Amniotic stem cell (primary cell): ENCODE data around the gene ELAPOR1.
A peak's percentile ranks its signal among the peaks of the same experiment; 100 is the strongest.
"Not testable (repeated sequence)": the region's sequence is repeated elsewhere in the genome, so short reads cannot be mapped to it uniquely, and the experiment has no call there.

Experiments used
- DNase-seq: peaks from one replicate; lab custom pipeline; 2025; lab: John Stamatoyannopoulos, UW

Gene ELAPOR1

DNA sequence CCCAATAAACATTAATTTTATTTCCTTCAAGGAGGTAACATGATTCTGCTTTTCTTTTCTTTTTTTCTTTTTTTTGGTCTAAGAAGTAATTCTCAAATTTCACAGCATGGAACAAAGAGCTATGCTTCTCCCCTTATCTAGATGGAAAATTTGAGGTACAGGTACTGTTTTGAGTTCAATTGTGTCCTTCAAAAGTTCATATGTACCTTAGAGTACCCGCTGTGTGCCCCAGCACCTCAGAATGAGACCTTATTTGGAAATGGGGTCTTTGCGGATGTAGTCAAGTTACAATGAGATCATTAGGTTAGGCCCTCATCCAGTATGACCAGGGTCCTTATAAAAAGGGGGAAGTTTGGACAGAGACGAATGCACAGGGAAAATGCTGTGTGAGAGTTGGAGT is 22.0 kb downstream of the ELAPOR1 start:
- DNase-seq, result no peak

DNA sequence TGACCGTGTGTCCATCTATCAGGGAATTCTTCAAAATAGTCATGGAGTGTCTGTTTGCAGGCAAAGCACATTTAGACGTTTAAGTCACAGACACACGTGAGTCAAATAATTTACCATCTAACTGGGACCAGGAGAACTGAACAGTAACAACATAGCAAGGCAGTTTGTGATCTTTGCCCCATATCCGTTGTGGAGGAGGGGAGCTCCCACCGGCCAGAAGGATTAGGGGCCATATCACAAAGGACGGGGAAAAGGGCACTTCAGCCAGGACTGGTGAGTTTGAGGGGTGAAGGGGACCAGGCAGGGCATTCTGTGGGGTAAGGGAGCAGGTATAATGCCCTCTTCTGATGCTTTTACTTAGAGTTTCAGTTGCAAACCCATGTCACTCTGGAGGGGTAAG is 22.9 kb downstream of the ELAPOR1 start:
- DNase-seq, result no peak

DNA sequence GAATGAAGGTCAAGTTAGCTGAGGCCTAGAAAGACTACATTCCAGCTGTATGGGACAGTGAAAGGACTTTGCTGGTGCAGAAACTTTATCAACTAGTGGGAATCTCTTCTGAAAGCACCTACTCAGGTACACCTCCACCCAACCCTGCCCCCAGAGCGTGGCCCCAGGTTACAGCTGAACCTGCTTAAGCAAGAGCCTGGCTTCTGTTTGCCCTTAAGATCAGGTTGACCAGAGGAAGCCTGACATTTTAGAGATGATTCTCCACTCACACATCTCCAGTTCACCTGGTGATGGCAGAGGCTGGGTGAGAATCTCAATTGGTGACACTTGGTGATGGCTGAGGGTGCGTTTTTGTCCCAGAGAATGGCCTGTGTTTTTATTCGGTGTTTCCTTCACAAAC is 24.0 kb downstream of the ELAPOR1 start:
- no peak for DNase-seq

DNA sequence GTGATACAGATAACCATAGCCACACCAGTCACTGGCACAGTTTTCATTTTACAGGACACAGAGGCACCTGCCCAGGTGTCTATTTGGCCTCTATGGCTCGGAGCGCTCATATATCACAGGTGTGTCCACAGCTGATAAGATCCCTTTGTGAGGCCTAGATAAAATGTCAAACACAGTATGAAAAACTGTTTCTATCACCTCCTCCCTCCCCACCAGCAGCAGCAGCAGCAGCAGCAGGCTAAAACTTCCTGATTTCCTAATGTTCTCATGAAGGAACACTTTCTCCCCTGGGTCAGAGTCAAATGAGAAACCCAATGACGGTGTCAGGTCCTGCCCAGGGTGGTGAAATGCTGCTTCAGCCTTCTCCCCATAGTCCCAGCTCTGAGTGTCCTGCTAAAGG is 24.4 kb downstream of the ELAPOR1 start:
- no peak for DNase-seq

DNA sequence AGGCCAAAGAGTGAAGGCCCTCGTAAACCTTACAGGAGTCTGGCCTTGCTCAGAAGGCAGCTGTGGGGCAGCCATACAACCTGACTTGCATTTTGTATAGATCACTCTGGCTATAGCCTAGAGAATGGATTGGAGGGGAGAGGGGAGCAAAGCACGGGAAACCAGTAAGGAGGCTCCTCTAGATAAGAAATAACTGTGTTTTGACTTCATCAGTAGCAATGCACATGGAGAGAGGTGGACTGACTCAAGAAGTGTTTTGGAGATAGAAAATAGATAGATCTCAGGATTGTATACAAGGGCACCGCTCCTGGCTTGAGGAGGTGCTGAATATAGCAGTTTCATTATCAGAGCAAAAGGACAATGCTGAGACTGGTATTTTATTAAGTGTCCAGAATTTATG is 26.5 kb downstream of the ELAPOR1 start:
- DNase-seq, result no peak

DNA sequence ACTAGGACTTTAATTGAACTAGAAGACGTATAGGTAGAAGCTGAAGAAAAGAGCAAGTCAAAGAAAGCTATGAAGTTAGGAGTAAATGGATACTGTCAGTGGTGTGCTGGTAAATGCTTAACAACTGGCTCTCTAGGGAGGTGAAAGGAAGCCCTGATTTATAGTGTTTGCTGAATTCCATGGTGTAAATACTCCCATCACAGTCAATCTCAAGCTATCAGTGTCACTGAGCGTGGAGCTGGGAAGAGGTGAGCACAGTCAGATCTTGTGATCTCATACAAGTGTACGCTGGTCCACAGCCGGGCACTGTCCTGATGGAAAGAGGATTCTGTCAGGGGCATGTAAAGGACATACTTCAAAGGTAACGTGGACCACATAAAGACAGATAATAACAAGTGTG is 28.3 kb downstream of the ELAPOR1 start:
- DNase-seq, result no peak

DNA sequence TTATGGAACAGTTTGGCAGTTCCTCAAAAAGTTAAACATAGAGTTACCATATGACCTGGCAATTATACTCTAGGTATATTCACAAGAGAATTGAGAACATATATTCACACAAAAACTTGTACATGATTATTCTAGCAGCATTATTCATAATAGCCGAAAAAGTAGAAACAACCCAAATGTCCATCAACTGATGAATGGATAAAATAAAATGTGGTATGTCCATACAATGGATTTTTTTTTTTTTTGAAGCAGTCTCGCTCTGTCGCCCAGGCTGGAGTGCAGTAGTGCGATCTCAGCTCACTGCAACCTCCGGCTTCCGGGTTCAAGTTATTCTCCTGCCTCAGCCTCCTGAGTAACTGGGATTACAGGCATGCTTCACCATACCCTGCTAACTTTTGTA is 28.8 kb downstream of the ELAPOR1 start:
- not testable (repeated sequence) for DNase-seq

DNA sequence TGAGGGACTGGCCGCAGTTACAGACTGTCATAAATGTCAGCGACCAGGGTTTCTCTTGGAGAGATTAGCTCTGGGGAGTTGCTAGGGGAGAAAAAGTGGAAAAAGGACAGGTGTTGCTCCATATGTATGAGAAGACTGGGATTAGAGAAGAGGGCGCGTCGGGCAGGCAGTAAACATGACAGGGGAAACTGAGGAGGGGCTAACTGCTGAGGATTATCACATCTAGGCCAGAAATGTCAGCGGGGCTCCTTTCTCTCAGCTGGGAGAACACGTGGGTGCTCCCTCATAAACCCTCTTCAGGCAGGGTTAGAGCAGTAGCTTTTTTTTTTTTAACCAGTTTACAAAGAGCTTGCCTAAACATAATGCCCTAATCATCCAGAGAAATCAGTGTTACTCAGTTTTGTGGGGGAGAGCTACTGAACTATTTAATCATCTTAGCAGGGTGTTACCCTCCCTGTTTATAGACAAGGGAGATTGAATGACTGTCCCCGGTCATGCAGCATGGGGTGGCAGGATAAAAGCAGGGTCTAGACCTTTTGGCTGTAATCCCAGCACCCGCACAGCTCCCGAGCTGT is 35.2 kb downstream of the ELAPOR1 start:
- DNase-seq, result no peak

DNA sequence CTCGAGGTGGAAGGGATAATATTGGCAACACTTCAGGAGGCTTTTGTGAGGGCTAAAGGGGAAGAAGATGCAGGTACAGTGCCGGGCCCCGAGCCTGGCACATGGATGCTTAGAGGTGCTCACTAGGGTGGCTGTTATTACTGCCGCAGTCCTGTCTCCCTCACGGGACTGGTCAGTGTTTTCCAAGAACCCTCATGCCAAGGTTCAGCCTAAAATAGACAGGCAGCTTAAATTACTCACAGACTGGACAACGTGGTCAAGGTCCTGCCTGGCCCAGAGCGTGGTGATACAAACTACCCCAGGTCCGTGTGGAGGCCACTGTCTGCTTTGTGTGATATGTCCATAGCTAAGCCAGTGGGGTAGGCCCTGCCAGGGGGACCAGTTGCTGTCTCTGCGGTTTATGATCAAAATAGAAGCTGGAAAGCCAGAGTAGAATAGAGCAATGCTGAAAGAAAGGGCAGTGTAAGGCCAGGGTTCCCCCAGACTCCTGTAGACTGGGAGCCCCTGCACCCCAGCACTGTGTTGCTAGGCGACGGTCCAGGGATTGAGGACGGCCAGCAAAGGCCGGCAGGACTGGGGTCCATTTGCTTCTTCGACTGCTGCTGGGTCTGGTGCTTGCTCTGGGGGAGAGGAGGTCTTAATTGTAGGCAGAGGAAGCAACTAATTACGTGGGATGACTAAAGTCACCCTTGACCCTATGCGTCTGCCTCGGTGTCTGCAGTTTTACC is 36.1 kb downstream of the ELAPOR1 start:
- DNase-seq, result no peak

DNA sequence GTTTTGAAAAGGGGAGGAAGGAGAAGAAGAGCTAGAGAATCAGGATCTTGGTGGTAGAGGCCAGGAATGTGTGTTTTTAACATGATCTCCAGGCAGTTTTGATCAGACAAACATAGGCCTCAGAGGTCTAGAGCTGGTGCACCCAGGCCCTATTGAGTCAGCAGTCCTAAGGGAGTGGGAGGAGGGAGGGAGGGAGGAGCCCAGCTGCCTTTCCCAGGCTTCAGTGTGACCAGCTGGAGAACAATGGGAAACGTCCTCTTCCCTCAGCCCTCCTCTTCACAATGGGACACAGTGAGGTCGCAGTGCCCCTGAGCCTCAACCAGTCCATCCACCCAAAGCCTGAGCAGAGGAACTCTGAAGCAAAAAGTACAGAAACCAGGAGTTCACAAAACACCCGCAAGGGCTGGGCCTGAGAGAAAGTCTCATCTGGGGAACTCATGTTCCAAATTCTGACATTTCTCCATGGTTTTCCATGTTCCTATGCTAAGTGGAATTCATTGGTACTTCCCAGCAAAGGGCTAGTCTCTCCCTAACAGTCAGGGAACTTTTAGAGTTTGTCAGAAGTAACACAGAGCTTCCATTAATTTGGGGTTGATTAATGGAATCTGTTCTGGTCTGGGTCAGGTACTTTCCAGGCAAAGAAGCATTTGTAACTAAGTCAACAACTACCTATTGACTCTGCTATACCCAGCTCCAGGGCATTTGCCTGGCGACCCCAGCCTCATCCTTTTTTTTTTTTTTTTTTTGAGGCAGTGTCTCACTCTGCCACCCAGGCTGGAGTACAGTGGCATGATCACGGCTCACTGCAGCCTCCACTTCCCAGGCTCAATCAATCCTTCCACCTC is 37.5 kb downstream of the ELAPOR1 start:
- DNase-seq, result peak; percentile 20

DNA sequence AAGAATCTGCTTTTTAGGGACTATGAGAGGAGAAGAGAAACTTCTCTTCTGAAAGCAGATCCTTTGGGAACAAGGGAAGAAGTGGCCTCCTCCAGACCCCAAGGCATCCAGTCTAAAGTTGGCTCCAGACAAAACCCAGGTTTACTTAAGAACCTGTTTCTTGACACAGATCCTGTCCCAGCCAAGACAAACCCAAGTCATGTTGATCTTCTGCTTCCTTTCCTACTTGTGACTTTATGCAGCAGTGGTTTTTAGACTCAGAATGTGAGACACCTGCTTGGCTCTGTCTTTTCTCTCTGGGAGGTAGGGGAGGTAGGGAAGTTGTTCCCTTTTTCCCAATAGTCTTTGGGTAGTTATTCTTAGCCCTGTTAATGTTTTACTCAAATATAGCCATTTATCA is 38.3 kb downstream of the ELAPOR1 start:
- no peak for DNase-seq

DNA sequence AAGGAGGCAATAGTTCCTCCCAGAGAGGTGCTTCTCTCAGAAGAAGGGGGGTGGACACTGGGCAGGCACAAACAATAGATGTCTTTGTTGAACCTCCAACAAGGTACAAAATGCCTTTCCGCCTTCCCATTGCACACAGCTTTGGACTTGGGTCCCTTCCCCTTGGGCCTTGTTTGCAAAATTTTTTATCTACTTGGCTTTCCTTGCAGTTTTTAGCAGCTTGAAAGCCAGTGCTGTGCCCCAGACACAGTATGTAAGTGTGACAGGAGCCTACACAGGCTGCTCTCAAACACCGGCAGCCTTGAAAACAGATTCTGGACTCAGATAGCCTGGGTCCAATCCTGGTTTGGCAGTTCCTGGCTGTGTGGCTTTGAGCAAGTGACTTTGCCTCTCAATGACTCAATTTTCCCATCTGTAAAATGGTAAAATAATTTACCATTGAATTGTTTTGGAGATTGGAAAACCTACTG is 43.0 kb downstream of the ELAPOR1 start:
- no peak for DNase-seq

DNA sequence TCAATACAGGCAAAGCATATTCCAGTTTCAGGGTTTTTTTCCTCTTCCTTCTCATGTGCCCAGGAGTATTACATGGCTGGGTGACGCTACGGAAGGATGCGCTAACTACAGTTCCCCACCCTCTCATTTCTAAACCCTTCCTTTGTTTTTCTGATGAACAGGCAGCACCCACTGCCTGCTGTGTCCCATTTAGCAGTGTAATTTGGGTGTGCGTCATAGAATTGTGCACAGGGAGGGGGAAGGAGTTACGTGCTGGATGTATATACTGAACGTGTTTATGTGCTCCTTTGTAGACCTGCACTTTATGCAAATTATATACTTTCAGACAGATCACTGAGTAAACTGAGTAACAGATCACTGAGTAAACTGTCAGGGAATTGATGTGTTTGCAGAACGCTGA is 44.5 kb downstream of the ELAPOR1 start:
- DNase-seq, result no peak

DNA sequence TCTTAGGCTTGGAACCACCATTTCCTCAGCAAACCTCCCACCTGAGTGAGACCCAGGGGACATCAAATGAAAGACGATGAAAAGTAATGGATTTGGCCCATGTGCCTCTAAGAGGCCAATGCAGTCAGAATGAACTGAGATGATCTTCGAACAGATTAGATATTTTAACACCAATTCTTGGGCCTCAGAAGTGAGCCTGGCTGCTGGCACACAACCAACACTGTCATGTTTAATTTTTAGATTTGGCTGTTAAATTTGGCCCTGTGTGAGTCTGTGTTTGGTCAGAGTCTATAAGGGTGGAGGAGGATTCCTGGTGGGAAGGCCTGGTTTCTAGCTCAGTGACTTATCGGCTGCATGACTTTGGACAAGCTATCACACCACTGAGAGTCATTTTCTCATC is 45.4 kb downstream of the ELAPOR1 start:
- no peak for DNase-seq

DNA sequence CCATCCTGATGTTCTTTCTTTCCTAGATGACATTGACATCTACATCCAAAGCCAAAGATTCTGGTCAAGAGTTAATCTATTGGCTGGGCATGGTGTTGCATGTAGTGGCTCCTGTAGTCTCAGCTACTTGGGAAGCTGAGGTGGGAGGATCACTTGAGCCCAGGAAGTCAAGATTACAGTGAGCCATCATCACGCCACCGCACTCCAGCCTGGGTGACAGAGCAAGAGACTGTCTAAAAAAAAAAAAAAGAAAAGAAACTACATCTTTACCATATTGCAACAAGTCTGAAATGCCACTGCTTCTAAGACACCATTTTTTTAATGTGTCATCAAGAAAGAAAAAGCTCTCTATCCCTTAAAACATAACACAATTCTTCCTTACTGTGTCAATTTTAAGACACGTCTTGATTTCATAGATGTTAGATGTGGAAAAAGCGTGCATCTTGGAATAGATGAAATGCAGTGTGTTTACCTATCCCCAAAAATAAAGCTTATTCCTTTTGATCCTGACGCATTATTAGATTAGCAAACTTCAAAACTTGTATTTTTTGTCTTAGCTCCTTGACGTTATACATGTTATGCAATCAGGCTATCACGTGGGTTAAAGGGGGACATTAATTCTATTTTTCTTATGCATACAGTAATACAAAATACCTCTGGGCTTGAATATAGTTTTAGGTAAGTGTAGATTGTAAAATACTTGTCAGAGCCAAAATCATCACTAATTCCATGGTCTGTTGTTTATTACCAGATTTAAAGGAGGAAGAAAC is 46.3 kb downstream of the ELAPOR1 start:
- no peak for DNase-seq

DNA sequence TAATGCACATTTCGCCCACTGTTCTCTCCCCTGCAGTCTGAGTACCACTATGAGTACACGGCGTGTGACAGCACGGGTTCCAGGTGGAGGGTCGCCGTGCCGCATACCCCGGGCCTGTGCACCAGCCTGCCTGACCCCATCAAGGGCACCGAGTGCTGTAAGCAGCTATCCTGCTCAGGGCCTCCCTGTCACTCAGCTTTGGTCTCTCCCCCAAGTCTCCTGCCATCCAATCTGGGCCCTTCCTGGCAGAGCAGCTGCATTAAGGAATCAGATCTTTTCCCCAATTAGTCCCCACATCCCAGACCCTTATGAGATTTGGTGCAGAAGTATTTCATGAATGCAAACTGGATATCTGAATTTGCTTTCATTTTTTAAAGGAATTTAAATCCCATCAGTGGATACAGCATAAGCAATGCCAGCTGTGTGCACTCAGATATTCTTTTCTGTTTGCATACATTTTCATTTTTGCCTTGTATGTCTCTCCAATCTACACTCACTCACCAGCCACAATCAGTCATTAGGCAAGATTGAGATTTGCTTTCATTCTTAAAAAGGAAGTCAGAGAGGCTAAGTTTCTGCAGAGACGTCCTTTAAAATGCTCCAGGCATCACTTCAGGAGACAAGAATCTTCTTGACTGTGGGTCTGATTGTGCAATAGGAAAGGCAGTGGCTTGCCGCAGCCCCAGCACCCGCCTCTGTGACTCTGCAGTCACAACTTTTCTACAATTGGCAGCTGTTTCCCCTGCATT is 48.1 kb downstream of the ELAPOR1 start:
- peak; percentile 74 for DNase-seq

DNA sequence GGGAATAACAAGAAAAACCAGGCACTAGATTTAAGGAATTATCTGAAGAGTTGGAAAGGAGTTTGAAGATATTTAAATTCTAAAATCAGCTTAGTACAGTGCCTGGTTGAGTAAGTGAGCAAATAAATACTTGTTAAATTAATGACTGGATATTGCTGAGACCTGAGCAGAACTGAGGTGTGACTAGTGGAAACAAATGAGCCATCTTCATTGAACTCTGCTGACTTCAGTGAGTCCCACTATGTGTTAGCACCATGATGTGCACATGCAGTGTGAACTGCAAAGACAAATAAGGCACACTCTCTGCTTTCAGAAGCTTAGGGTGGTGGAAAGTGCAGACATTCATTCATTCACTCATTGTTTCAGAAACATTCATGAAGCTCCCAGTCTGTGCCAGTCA is 48.7 kb downstream of the ELAPOR1 start:
- no peak for DNase-seq

DNA sequence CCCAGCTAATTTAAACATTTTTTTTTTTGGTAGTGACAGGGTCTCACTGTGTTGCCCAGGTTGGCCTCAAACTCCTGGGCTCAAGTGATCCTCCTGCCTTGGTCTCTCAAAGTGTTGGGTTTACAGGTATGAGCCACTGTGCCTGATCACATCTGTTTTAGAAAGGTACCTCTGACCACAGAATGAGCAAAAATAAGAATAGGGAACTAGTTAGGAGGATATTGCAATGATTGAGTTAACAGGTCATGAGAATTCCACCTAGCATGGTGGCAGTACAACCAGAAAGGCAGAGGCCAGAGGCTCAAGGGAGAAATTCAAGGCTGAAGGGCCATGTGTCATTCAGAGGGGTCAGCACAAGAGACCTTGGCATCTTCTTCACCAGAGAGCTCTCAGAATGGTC is 49.6 kb downstream of the ELAPOR1 start:
- DNase-seq, result no peak
